HG02642 (cell line): ENCODE data around the gene MAD1L1.

Experiments
- ATAC-seq: cut with Tn5 transposase; IDR thresholded peaks from one replicate; pipeline ENCODE4 v1.9.1; 2021; ENCODE audit warnings: mild to moderate bottlenecking; ENCODE audit not compliant: unreplicated experiment, poor library complexity

Gene MAD1L1

DNA sequence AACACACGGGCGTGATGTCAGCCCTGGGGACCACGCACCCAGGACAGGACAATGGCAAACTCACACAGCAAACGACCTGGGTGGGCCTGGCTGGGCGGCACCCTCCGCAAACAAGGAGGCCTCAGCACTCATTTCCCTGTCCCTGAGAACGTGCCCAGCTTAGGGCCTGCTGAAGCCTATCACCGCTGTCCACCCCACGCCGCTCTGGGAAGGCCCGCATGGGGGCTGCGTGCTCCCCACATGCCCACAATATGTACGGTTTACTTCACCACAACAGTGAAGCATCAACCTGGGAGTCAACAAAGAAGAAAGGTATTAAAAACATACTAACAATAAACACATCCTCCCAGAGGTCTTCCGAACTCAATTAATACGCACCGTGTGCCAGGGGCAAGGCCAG lies 12.2 kb downstream of the MAD1L1 start:
- no peak for ATAC-seq

DNA sequence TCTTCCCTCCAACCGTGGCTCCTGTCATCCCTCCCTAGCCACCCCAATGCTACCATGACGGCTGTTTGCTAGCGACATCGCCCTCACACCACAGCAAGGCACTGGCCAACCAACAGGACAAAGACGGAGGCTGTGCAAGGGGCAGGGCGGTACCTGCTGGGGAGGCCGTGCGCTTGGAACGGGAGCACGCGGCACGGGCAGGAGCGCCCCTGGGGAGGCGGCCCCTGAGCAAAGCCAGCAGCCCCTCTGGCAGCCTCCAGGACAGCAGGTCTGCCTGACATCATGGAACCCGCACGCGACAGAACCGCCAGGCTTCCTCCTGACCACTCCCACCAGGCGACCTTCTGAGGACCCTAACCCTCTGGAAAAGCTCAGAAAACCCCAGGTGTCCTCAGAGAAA lies 12.7 kb downstream of the MAD1L1 start:
- ATAC-seq: no peak

DNA sequence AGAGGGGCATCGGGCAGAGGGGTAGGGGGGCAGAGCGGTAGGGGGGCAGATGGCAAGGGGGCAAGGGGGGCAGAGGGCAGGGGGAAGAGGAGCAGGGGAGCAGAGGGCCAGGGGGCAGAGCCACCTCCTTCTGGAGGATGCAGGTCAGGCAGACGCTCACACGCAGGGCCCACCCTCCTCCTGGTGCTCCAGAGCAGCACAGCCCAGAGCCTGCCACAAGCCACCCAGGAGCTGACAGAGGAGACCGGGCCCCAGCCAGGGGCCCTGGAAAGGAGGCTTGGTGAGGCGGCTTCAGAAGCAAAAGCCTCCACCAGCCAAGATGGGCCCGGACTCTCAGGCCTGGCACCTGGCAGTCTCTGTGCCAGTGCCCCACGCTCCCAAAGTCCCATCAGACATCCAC lies 13.1 kb downstream of the MAD1L1 start:
- no peak for ATAC-seq

DNA sequence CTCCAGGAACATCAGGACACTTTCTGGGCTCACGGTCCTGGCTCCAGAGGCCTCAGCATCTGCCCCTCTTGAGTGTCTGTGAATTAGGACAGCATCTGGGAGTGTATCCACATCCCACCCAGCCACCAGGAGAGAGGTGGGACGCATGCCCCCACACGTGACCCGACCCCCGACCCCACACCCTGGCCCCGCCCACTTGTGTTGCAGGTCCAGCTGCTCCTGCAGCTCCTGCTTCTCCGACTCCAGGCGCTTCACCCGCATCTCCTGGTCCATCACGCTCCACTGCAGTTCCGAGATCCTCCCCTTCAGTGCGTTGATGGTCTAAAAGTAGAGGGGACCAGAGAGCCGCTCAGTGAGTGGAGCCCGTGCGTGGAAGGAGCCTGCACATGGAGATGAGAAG lies 13.6 kb downstream of the MAD1L1 start:
- ATAC-seq: no peak

DNA sequence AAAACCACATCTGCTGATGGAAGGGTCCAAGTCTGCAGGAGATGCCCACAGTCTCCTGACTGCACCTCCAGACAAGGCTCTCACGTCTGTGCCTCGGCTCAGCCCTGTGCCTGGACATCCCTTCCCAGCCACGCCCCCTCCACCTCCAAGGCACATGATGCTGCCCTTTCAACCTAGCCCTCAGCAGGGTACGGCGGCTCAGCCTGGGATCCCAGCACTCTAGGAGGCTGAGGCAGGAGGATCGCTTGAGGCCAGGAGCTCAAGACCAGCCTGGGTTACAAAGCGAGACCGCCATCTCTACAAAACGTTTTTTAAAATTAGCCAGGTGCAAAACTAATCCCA lies 14.3 kb downstream of the MAD1L1 start:
- ATAC-seq: no peak

DNA sequence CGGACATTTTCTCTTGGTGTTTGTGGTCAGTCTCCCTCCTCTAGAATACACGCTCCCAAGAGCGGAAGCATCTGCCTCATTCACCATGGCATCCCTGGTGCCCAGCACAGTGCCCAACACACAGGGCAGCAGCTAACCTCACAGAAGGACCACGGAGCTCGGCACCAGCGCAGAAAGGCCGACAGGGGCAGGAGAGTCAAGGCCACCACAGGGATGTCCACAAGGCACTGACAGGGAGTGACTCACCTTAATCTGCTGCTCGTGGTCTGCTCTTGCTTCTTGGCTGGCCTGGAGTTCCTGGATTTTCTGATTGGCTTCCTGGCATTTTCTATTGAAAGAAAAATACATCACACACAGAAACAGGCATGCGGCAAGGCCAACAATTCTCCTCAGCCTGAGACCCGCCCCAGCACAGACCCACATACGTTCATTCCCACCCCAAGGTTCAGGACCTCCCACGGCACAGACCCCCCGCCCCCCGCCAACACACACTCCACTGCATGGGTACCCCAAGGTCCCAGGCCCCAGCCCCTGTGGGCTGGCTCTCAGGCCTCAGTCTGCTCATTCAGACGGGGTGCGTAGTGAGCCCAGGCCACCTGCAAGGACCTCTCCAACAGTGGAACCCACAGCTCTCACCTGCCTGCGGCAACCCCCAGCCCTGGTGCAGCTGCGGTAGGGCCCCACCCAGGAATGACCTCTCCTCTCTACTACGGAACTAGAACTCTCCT lies 14.9 kb downstream of the MAD1L1 start:
- no peak for ATAC-seq

DNA sequence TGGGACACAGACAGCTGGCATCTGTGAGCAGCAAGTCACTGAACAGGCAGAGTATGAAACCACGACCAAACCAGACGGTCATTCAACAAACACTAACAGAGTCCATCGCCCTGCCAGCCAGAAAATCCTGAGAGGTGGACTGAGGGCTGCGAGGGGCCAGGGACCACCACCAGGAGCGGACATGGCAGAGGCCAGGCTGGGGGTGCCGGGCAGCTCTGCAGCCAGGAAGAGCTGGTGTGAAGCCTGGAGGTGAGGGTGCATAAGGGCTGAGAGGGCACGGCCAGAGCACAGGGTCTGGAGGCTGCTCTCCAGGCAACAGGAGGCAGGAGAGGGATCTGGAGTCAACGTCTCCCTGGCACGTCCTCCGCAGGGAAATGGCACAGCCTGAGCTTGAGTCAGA lies 15.5 kb downstream of the MAD1L1 start:
- ATAC-seq: no peak

DNA sequence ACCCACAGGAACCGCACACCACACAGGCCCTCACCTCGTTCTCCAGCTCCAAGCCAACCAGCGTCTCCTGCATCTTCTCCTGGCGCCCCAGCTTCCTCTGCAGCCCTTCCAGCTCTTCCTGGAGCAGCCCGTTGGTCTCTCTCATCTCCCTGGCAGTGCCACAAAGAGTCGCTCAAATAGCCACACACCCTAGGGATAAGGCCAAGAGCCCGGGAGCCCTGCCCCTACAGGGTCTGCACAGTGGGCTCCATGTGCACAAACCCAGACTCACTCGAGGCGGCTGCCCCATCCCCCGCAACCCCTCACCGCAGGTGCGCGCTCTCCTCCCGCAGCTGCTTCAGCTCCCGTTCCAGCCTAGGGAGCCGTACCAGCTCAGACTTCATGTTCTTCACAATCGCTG lies 16.9 kb downstream of the MAD1L1 start:
- ATAC-seq: no peak

DNA sequence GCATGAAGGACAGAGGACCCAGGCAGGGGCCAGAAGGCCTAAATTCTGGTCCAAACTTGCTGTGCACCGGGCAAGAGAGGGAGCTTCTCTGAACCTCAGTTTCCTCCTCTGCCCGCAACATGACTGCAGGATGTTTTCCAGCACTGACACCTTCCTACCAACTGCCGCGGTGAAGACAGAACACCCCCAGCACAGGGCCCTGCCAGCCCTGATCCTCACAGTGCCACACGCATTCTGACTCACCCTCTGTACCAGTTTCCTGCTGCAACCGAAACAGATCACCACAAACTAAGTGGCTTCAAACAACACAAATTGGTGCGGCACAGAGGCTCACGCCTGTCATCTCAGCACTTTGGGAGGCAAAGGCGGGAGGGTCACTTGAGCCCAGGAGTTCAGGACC lies 18.1 kb downstream of the MAD1L1 start:
- ATAC-seq: no peak

DNA sequence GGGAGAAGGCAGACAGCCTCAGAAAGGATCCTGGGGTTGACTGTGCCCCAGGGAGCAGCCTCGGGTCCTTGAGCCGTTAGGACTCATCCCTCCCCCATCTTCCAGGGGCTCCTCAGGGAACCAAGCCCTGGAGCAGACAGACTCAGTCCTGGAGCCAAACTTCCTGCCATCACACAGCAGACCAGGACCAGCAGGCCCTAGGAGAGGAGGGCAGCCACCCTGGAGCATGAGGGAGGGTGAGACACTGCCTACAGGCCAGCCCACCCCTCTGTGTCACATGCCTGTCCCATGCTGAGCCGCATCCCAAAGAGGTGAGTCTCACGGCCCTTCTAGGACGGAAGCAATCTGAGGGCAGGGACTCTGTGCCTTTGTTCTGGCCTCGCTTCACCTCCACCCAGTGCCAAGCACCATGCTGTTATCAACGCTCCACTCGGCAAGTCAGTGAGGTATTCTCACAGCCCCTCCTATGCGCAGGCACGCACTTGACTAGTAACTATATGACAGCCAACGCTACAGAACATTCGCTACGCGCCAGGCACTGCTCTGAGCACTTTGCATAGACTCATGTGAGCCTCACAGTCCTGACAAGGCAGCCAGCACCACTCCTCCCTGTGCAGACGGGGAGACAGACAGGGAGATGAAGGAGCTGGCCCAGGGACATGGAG lies 19.1 kb downstream of the MAD1L1 start:
- no peak for ATAC-seq

DNA sequence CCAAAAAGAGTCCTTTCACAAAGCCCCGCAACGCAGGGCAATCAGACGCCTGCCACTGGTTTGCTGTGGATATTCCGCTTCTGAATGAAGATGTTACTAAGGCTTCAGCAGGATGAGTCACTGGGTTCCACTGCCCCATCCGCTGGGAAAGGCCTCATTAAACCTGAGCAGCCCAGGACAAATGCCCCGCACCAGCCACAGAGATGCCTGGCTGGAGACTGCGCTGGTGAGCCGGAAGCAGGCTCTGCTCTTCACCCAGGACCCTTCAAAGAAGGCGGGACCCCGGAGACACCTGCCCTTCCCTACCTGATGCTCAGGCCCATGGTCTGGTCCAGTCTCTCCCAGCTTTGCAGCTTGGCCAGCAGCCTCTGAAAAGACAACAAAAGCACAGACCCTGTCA lies 19.8 kb downstream of the MAD1L1 start:
- no peak for ATAC-seq

DNA sequence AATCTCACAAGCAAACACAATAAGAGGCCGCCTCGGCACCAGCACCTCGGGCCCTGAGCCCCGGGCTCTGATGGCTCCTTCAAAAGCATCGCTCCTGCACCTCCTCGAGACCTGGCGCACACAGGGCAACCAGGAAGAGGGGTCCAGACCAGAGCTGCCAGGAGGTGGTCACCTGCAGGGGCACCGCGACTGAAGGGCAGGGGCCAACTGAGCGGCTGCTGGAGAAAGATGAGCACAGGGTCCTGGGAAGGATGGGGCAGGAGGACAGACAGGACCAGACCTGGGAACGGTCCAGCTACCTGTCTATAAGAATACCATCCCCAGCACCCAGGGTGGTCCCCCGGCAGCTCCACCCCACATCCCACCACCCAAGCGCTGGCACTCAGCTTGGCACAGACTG lies 20.8 kb downstream of the MAD1L1 start:
- no peak for ATAC-seq

DNA sequence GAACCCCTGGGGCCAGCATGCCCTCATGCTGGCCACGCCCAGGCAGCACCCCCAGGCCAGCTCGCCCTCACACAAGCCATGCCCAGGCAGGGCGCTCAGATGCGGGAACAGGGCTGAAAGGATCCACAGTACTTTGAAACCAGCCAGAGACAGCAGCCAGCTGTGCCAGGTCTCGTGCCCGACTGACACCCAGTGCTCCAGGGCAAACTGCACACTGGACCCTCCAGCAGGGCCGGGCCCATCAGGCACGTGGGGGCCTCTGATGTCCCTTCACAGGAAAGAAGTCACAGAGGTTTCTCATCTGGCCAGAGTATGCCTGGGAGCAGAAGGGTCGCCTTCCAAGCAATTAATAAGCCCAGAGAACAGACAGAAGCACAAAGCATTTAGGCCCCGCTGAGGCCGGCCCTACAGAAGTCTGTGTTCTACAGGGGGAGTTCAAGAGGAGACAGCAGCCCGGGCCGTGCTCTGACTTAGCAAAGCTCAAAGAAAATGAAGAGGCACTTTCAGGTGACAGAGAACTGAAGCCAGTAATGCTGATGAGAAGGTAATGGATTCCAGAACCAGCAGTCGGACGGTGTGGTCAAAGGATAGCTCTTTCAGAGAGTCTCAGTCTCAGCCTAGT lies 21.4 kb downstream of the MAD1L1 start:
- no peak for ATAC-seq

DNA sequence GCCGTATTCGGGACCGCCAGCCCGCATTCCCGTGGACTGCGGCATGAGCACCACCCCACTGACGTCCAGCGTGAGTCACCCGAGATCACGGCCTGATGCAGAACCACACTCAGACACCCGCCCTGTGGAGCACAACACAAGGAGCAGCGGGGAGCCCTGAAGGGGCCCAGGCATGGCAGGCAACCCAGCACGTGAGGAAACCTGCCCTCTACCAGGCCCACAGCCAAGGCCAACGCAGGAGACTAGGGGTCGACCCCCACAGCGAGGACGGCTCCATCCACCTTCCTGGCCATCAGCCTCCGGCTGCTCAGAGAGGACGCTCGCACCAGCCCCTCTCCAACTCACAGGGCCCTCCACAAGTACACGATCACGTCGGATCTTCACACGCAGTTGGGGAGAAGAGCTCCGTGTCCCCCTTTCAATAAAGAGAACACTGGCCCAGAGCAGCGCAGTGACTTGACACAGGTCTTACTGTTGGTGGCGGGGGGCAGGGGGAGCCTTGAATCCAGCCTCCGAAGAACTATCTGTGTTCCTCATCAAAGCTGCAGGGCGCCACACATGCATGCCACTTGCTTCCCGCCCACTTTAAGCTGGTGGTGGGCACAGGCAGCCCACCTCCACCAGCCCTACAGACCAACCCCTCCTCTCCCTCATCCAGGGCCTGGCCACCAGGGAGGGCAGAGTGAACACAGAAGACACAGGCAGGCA lies 22.0 kb downstream of the MAD1L1 start:
- ATAC-seq: no peak

DNA sequence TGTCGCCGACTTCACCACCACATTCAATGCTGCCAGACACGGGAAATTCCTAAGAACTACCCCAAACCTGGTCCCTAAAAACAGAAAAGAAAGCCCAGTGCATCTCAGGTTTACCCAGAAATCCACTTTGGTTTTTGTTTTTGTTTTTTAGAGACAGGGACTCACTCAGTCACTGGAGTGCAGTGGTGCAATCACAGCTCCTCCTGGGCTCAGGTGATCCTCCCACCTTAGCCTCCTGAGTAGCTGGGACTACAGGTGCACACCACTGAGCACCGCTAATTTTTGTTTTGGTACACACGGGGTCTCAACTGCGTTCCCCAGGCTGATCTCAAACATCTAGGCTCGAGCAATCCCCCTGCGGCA lies 22.8 kb downstream of the MAD1L1 start:
- no peak for ATAC-seq

DNA sequence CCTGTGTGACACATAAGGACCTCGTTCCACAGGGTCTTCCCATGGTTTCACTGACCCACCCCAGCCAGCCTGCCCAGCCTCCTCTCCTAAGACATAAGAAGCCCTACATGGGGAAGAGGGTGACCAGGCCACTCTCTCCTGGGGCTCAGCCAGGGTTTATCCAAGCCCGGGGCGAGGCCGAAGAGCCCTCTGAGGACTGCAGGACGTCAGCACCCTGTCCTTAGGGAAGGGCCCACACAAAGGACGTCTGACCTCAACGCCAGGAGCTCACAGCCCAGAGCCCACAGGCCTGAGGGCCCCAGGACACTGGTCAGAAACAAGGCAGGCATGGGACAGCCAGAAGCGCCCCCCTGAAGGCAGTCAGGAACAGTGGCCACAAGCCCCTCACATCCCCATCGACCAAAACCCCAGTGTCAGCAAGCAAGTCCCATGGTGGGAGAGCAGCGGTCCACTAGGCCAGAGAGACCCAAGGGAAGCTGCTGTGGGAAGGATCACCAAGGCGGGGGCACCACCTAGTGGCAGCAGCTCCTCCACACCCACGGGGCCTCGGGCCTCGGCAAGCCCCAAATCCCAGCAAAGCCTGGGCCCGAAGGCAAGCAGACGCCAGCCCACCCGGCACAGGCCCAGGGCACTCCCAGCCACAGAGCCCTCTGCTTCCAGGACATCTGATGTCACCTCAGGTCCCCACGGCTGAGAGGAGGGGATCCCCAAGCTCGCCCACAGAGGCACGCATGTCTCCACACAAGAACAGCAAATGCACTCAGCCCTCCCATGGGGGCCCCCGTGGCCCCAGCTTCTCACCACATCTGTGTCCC lies 23.4 kb downstream of the MAD1L1 start:
- peak; percentile 64 for ATAC-seq

DNA sequence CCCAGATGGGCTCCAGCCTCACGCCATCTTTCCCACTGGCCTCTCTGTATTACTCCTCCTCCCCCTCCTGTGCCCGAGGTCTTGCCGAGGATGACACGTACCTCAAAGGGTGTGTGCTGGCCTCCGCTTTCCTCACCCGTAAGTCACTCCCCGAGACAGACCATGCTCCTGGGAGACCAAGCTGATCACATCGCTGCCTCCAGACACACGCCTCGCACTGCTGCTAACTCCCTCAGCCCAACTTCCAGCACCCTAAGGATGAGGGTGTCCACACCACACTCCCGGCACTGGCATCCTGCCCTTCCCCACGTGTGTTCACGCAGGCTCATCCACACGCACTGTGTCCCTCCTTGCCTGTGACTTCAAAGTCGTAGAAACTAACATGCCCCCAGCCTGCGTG lies 24.0 kb downstream of the MAD1L1 start:
- ATAC-seq: no peak

DNA sequence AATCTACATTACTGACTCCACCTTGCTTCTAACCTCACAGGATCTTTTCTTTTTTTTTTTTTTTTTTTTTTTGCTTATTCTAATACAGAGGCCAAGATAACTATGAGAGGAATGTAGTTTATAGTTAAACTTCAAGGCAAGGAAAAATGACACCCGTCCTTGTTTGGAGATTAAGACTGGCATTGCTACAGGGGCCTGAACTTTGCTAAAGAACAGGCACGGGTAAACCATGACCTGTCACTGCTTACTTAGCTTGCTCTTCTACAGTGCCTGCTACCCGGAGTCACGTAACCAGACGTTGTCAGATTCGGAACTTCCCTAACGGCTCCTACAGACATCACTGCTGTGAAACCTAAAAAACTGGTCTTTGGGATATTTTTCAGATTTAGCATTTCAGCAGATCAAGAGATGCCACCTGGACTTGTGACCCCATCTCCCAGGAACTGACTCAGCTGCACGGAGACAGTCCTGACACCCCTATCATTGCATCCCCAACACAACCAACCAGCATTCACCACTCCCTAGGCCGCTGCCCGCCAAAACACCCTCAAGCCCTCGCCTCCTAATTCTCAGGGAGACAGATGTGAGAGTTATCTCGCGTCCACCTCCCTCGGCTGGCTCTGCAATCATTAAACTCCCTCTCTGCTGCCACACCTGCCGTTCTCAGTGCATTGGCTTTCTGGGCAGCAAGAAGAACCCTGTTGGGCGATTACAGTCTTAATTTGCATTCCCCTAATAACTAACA lies 27.5 kb downstream of the MAD1L1 start:
- ATAC-seq: no peak

DNA sequence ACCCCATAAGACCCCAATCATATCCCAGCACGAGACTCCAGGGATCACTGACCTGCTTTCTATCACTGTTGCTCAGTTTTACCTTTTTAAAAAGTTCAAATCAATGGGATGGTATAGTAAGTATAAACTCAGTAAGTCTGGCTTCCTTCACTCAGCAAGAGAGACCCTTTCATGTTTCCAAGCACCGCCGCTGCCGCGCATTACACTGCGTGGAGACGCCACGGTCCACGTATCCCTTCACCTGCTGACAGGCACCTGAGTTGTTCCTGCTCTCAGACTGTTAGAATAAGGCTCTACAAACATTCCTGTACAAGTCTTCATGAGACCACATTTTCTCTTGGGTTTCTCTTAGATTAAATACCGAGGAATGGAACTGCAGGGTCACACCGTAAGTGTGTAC lies 28.3 kb downstream of the MAD1L1 start:
- ATAC-seq: no peak

DNA sequence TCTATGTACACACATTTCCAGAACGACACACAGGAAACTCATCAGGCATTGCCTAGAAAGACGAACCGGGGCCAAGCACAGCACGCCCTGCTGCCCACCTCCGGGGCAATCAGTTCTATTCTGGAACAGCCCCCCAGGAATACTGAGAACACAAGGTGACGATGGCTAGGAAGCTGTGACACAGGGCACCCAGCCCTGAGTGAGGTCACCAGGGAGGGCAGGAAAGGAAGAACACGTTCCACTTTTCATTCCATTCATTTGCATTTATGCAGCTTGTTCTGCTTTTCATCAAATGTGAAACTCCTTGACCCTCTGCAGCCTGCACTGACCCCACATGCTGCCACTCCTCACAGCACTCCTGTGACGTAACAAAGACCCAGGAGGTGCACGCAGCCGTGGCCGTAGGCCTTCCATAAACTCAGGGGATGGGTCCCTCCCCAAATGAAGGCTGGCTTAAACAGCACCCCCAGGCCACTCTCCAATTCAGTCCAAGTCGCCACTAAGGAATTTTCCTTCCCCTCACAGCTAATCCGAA lies 28.9 kb downstream of the MAD1L1 start:
- ATAC-seq: no peak
